ENCODE data around the gene ST3GAL3. TPM values are rescaled to one million over a fixed set of nuclear protein-coding genes. Genes with fewer than 3 reads are reported as not detected.

ST3GAL3 gene
- total RNA-seq, 2 experiments from 2014 or later: 23.7 to 24.3 TPM

DNA sequence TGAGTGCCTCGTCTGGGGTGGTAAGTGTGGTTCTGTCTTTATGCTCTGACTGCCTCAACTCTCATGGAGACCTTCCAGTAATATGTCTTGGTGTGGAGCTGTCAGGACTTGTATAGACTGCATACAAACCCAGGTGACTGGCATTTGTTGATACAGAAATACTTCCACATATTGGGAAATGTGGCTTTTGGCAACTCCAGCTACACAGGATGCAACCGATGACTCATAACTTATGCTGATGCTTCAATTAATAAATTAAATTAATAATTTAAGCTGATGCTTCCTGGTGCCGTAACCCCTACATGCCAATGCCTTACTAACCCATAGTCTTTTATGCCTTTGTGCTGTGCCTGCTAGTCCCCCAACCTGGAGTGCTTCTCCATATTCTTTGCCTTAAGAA lies 154.0 kb downstream of the ST3GAL3 start:
- Mint-ChIP-seq H3K4me3 (no peak overlapping the region), H3K27me3 (no peaks in the 10 kb centered on the region), H3K4me1 (peaks cover 14% of the 10 kb centered on the region), H3K27ac (no peak overlapping the region), H3K9me3 (no peaks in the 10 kb centered on the region), H3K36me3 (ENCODE audit: low read depth) (no peaks in the 10 kb centered on the region)
- DNase-seq: no peak
- ChIA-PET CTCF (interaction anchor here (0.8 to 1.2 kb wide), 3 partner anchors 12 to 24 kb away, joined by 3 to 4 read pairs (median 3); no protein-coding TSS in a partner anchor), POLR2A (interaction anchor here (0.6 kb wide), 1 partner anchor 10 kb away, joined by 3 read pairs; no protein-coding TSS in a partner anchor)

DNA sequence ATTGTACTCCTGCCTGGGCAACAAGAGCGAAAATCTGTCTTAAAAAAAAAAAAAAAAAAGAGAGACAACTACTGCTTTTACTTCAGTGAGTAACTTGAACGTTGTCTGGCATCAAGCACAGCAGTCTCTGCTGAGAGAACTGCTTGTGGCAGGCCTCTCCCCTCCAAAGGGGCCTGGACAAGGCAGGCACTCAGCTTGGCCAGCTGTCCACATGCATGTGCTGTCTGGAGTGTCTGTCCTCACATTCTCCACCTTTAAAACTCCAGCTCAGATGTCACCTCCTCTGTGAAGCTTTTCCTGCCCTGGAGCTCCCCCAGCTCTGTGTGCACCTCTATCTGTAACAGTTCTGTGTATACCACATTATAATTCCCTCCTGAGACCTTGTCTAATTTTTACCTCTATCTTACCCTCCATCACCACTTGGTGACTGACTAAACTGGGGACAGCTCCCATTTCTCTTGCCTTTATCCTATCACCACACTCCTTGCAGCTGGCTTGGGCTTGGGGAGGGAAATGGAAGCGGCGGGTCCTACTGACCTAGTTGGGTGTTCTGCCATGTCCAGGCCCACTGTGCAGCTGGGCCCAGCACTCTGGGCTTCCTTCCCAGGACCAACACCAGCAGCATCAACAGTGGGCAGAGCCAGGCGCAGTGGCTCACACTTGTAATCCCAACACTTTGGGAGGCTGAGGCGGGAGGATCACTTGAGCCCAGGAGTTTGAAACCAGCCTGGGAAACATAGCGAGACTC lies 154.8 kb downstream of the ST3GAL3 start:
- Mint-ChIP-seq H3K4me1 (peaks cover 14% of the 10 kb centered on the region), H3K27me3 (no peaks in the 10 kb centered on the region), H3K4me3 (no peak overlapping the region), H3K27ac (no peak overlapping the region), H3K9me3 (no peaks in the 10 kb centered on the region), H3K36me3 (ENCODE audit: low read depth) (peaks cover 3% of the 10 kb centered on the region)
- CTCF ChIA-PET: interaction anchor here (2.4 kb wide), 1 partner anchor 13 kb away, joined by 6 read pairs; no protein-coding TSS in a partner anchor
- DNase-seq: no peak
- POLR2A ChIA-PET: no interaction called here

GRCh38 chr1:43864111-43865045 lies 157.0 kb downstream of the ST3GAL3 start:
- no peak for DNase-seq
- H3K27me3 Mint-ChIP-seq: no peaks in the 10 kb centered on the region
- ChIA-PET CTCF (interaction anchor here (0.7 to 2.4 kb wide), 3 partner anchors 13 to 82 kb away, joined by 3 to 6 read pairs (median 3); no protein-coding TSS in a partner anchor), POLR2A (no interaction called here)
- no peak overlapping the region for H3K27ac Mint-ChIP-seq
- peaks cover 3% of the 10 kb centered on the region for H3K36me3 Mint-ChIP-seq (ENCODE audit: low read depth)
- H3K4me1 Mint-ChIP-seq: peaks cover 14% of the 10 kb centered on the region
- no peaks in the 10 kb centered on the region for H3K9me3 Mint-ChIP-seq
- no peak overlapping the region for H3K4me3 Mint-ChIP-seq

DNA sequence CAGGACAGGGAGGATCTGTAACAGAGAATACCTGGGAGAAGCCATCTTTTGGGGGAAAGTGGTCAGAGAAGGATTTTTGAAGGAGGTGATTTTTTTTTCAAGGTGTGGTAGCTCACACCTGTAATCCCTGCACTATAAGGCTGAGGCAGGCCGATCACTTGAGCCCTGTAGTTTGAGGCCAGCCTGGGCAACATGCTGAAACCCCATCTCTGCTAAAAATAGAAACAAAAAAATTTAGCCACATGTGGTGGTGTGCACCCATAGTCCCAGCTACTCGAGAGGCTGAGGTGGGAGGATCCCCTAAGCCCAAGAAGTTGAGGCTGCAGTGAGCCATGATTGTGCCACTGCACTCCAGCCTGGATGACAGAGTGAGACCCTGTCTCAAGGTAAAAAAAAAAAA lies 158.9 kb downstream of the ST3GAL3 start:
- POLR2A ChIA-PET: interaction anchor here (0.6 kb wide), 1 partner anchor 836 kb away, joined by 5 read pairs; no protein-coding TSS in a partner anchor
- Mint-ChIP-seq H3K27me3 (no peaks in the 10 kb centered on the region), H3K4me1 (peaks cover 14% of the 10 kb centered on the region), H3K36me3 (ENCODE audit: low read depth) (peaks cover 3% of the 10 kb centered on the region), H3K4me3 (no peak overlapping the region), H3K27ac (no peak overlapping the region), H3K9me3 (no peaks in the 10 kb centered on the region)
- CTCF ChIA-PET: interaction anchor here (1.2 kb wide), 1 partner anchor 81 kb away, joined by 3 read pairs; no protein-coding TSS in a partner anchor
- no peak for DNase-seq

- H3K36me3 Mint-ChIP-seq (ENCODE audit: low read depth): peaks cover 3% of the 10 kb centered on the region
- no peaks in the 10 kb centered on the region for H3K27me3 Mint-ChIP-seq
- DNase-seq: no peak
- H3K4me3 Mint-ChIP-seq: no peak overlapping the region
- ChIA-PET CTCF (interaction anchor here (1.0 kb wide), 1 partner anchor 8 kb away, joined by 4 read pairs; no protein-coding TSS in a partner anchor), POLR2A (no interaction called here)
- H3K9me3 Mint-ChIP-seq: no peaks in the 10 kb centered on the region
- no peak overlapping the region for H3K27ac Mint-ChIP-seq
- peaks cover 14% of the 10 kb centered on the region for H3K4me1 Mint-ChIP-seq
Observed at GRCh38 chr1:43867976-43868740, 160.8 kb downstream of the ST3GAL3 start.

- CTCF ChIA-PET: interaction anchor here (1.0 kb wide), 1 partner anchor 9 kb away, joined by 4 read pairs; no protein-coding TSS in a partner anchor
- Mint-ChIP-seq H3K4me3 (no peak overlapping the region), H3K4me1 (peaks cover 14% of the 10 kb centered on the region), H3K9me3 (no peaks in the 10 kb centered on the region), H3K27me3 (no peaks in the 10 kb centered on the region), H3K27ac (no peak overlapping the region), H3K36me3 (ENCODE audit: low read depth) (peaks cover 3% of the 10 kb centered on the region)
- POLR2A ChIA-PET: no interaction called here
- no peak for DNase-seq
Observed at GRCh38 chr1:43868741-43869067, 161.4 kb downstream of the ST3GAL3 start.

- ChIA-PET CTCF (interaction anchor here (0.6 kb wide), 1 partner anchor 13 kb away, joined by 3 read pairs; no protein-coding TSS in a partner anchor), POLR2A (no interaction called here)
- Mint-ChIP-seq H3K27ac (no peak overlapping the region), H3K9me3 (no peaks in the 10 kb centered on the region), H3K36me3 (ENCODE audit: low read depth) (peaks cover 3% of the 10 kb centered on the region), H3K4me1 (peaks cover 7% of the 10 kb centered on the region), H3K4me3 (no peak overlapping the region), H3K27me3 (no peaks in the 10 kb centered on the region)
- no peak for DNase-seq
Observed at GRCh38 chr1:43870306-43870705, 163.0 kb downstream of the ST3GAL3 start.

GRCh38 chr1:43871181-43871910 lies 164.0 kb downstream of the ST3GAL3 start:
- Mint-ChIP-seq H3K4me1 (no peaks in the 10 kb centered on the region), H3K9me3 (no peaks in the 10 kb centered on the region), H3K4me3 (no peak overlapping the region), H3K36me3 (ENCODE audit: low read depth) (peaks cover 3% of the 10 kb centered on the region), H3K27me3 (no peaks in the 10 kb centered on the region), H3K27ac (no peak overlapping the region)
- POLR2A ChIA-PET: no interaction called here
- CTCF ChIA-PET: interaction anchor here (0.6 kb wide), 1 partner anchor 14 kb away, joined by 3 read pairs; no protein-coding TSS in a partner anchor
- no peak for DNase-seq

GRCh38 chr1:43872280-43872679 lies 164.9 kb downstream of the ST3GAL3 start:
- Mint-ChIP-seq H3K36me3 (ENCODE audit: low read depth) (no peaks in the 10 kb centered on the region), H3K9me3 (no peaks in the 10 kb centered on the region), H3K4me1 (no peaks in the 10 kb centered on the region), H3K4me3 (no peak overlapping the region), H3K27ac (no peak overlapping the region), H3K27me3 (no peaks in the 10 kb centered on the region)
- no peak for DNase-seq
- ChIA-PET CTCF (no interaction called here), POLR2A (no interaction called here)

GRCh38 chr1:43873851-43874250 lies 166.5 kb downstream of the ST3GAL3 start:
- Mint-ChIP-seq H3K36me3 (ENCODE audit: low read depth) (no peaks in the 10 kb centered on the region), H3K27me3 (no peaks in the 10 kb centered on the region), H3K9me3 (no peaks in the 10 kb centered on the region), H3K4me3 (no peak overlapping the region), H3K4me1 (no peaks in the 10 kb centered on the region), H3K27ac (no peak overlapping the region)
- ChIA-PET POLR2A (no interaction called here), CTCF (interaction anchor here (1.4 kb wide), 1 partner anchor 13 kb away, joined by 3 read pairs; no protein-coding TSS in a partner anchor)
- DNase-seq: no peak

DNA sequence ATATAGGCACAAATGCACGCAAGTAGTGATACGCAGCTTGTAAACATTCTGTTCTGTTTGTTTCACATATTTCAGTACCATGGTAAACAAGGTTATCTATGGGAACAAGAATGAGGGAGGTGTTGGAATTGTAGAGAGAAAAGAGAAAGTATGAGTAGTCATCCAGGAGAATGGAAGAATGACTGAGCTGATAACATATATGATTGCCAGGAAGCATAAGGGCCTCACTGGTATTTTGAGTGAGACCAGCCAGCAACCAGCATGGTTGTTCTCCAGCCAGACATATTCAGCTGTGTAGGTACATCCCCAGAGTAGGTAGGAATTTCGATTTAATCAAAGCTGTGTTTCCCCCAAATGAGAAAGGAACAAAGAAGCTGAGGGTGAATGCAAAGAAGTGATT lies 167.4 kb downstream of the ST3GAL3 start:
- POLR2A ChIA-PET: no interaction called here
- no peak overlapping the region for H3K4me3 Mint-ChIP-seq
- CTCF ChIA-PET: interaction anchor here (1.0 kb wide), 1 partner anchor 10 kb away, joined by 3 read pairs; no protein-coding TSS in a partner anchor
- DNase-seq: no peak
- no peak overlapping the region for H3K27ac Mint-ChIP-seq
- no peaks in the 10 kb centered on the region for H3K9me3 Mint-ChIP-seq
- no peaks in the 10 kb centered on the region for H3K27me3 Mint-ChIP-seq
- no peaks in the 10 kb centered on the region for H3K36me3 Mint-ChIP-seq (ENCODE audit: low read depth)
- no peaks in the 10 kb centered on the region for H3K4me1 Mint-ChIP-seq

- no peak overlapping the region for H3K27ac Mint-ChIP-seq
- no peaks in the 10 kb centered on the region for H3K27me3 Mint-ChIP-seq
- ChIA-PET POLR2A (no interaction called here), CTCF (interaction anchor here (1.0 to 1.6 kb wide), 2 partner anchors 9 to 60 kb away, joined by 3 read pairs; no protein-coding TSS in a partner anchor)
- no peaks in the 10 kb centered on the region for H3K36me3 Mint-ChIP-seq (ENCODE audit: low read depth)
- H3K4me3 Mint-ChIP-seq: no peak overlapping the region
- H3K4me1 Mint-ChIP-seq: no peaks in the 10 kb centered on the region
- H3K9me3 Mint-ChIP-seq: no peaks in the 10 kb centered on the region
- DNase-seq: no peak
Observed at GRCh38 chr1:43875331-43875730, 168.0 kb downstream of the ST3GAL3 start.
